NCI-H1092 treated with DMSO at 0.1 percent for 48 hours (cell line): ENCODE data around the gene DLG3.
"Not testable (repeated sequence)": the region's sequence is repeated elsewhere in the genome, so short reads cannot be mapped to it uniquely, and the experiment has no call there.

Experiments
- DNase-seq: peaks from one replicate; lab custom pipeline; 2025; lab: John Stamatoyannopoulos, UW

DLG3 gene

GRCh38 chrX:70444326-70444945 is at the start of gene DLG3:
DLG3 (plus strand) TSS chrX:70444835; CDS start chrX:70445202, 367 bp downstream.
- DNase-seq = peak; percentile 21

DNA sequence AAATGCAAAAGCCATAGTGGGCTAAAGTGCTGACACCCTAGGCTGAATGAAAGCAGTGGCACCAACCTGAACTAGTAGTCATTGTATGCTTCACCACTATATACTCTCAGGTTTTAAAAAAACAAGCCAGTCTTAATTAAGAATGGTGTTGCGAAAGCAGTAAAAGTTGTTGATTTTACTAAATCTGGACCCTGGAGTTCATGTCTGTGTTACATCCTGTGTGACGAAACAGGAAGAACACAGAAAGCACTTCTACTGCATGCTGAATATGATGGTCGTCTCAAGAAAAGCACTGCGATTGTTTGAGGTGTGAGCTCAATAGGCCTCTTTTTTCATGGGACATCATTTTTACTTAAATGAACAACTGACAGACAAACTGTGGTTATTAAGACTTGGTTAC is 45.7 kb upstream of the DLG3 start:
- no peak for DNase-seq

DNA sequence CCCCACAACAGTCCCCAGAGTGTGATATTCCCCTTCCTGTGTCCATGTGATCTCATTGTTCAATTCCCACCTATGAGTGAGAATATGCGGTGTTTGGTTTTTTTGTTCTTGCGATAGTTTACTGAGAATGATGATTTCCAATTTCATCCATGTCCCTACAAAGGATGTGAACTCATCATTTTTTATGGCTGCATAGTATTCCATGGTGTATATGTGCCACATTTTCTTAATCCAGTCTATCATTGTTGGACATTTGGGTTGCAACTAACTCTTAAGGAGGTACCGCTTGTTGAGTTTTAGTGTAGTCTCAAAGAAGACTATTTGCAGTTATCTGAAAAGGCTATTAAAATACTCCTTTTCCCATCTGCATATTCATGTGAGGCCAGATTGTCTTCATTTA is 44.5 kb upstream of the DLG3 start:
- not testable (repeated sequence) for DNase-seq

DNA sequence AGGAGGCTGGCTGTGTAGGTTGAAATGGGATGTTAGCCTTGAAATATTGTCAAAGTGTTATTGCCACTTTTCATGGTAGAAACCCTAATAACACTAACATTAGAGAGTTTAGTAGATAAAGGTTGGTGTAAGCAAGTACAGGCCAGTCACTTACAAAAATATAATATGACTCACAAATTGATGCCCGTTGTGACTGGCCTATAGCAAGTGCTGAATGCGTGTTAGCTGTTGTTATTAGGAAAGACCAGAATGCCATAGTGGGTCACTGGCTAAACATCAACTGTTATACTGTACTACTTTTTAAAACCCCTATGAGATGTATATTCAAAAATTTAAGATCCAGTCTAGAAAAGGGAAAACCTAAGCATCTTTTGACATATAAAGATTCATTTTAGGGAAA is 41.9 kb upstream of the DLG3 start:
- DNase-seq = no peak

DNA sequence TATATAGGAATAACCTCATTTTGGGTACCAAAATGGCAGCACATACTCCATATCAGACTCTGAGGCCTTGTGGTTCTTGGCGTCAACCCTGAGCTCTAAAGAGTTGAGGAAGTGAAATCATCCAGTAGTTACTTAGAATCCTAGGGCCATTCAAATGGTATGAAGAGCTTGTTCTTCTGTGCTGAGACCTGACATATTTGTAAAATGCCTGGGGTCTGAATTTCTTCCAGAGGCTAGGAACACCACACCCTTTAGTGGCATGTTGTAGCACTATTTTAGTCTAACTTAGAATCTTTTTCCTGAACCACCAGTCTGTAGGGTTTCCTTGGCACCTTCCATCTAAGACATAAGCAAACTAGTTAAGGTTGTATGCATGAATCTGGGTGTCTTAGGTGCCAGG is 39.6 kb upstream of the DLG3 start:
- DNase-seq = no peak

DNA sequence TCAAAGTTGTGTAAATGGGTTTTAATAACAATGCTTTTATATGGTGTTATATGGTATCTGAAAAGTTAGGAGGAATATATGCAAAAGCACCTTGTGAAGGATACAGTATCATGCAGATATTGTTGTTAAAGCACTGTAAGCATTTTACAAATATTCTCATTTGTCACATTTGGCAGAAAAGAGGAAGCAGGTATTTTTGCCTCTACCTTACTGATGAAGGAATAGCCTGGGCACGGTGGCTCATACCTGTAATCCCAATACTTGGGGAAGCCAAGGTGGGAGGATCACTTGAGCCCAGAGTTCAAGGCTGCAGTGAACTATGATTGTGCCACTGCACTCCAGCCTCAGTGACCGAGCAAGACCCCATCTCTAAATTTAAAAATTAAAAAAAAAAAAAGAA is 33.7 kb upstream of the DLG3 start:
- no peak for DNase-seq

GRCh38 chrX:70411475-70411874 is 33.2 kb upstream of the DLG3 start:
- DNase-seq = no peak

DNA sequence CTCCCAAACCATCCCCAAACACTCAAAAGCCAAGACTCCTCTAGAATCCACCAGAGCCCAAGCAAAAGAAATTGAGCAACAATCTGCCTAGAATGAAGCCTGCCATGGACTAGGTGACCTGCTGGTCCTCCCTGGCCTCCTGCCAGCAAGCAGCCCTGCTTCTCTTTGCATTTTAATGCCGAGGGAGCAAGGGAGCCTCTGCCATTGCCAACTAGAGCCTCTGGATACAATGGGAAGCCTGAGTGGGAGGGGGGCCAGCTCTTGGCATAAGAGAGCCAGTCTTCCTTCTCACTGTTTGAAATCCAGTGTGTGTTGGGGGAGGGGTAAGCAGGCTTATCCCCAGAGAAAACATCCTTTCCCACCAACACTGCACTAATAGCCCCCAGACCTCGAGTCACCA is 23.0 kb upstream of the DLG3 start:
- peak; percentile 19 for DNase-seq

DNA sequence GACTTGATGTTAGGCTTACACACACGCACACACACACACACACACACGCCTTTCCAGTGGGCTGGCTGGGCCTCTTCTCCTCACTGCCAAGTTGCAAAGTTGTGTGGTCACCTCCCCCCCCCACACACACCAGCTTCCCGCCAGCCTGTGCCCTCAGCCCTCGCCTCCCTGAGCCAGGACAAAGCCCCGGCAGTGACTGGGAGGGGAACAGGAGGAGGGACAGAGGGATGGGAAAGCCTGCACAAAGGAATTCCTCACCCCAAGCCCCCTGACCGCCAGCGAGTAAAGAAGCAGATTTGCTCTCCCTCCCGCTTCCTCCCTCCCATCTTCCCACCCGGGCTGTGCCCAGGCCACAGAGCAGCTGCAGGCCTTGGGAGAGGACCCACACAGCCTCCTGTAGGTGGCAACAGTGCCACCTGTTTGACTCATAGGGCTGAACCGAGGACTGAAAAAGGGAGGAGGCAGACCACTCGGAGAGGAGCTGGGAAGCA is 21.7 kb upstream of the DLG3 start, which contains the start of gene GDPD2:
Gene GDPD2, plus strand, starts transcription at position 464 of the 491 bp plus-strand sequence. CDS start 1,671 bp downstream, outside the sequence.
- DNase-seq = peak; percentile 26

DNA sequence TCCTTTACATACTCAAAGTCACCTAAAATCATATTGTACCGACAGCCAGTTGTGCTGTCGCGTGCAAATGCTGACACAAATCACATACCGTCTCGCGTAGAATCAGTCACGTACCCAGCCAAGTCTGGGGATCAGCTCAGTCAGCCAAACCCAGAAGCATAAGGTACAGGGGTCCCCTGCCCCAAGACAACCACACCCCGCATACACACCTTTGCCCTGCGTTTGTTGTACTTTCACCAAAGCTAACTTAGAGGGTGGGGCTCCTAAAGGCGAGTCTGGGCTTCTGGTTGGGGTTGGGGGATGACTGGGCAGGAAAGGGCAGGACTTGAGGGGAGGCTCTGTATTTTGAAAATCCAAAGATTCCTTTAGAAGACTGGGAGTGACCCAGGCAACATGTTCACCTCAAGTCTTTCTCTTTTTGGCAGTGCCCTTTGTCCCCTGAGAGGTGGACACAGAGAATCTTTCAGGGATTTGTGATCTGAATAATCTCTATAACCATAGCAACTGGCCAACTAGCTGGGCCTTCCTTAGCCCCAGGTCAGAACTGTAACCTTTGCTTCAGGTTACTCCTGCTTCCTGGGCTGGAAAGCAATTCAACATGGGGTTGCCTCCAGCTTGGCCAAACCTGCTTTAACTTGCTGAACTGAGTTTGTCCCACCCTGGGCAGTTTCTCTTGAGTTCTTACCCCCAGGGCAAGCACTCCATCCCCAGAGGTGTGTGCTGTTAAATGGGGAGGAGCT is 20.5 kb upstream of the DLG3 start:
- no peak for DNase-seq

DNA sequence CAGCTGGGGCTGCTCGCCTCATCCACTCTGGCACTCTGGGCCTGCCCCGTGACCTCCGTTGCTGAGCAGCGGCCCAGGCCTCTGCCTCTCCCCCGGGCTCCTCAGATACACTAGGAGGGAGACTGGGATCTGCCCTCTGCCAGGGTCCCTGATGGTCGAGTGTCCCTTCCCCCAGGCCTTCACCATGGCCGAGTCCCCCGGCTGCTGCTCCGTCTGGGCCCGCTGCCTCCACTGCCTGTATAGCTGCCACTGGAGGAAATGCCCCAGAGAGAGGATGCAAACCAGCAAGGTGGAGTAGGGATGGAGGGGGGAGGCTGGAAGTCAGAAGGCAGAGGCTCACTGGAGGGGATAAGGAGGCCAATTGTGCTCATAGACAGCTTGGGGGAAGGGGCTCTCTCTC is 19.8 kb upstream of the DLG3 start:
- DNase-seq = no peak

GRCh38 chrX:70426286-70427278 is 18.1 kb upstream of the DLG3 start:
- DNase-seq = no peak

- no peak for DNase-seq
Measured at GRCh38 chrX:70427365-70427764, 17.3 kb upstream of the DLG3 start.

DNA sequence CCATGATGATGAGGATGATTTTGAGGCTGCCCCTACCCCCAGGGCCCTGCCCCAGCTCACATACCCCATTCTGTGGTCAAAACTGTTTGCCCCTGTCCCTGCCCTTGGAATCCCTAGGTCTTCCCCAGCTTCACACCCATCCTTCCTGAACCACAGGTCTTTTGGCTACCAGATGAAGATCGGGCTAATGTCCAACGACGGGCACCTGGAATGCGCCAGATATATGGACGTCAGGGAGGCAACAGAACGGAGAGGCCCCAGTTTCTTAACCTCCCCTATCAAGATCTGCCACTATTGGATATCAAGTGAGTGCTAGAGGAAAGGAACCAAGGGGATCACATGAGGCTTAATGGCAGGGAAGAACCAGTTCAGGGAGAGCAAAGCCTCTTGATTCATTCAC is 14.9 kb upstream of the DLG3 start:
- DNase-seq = no peak

DNA sequence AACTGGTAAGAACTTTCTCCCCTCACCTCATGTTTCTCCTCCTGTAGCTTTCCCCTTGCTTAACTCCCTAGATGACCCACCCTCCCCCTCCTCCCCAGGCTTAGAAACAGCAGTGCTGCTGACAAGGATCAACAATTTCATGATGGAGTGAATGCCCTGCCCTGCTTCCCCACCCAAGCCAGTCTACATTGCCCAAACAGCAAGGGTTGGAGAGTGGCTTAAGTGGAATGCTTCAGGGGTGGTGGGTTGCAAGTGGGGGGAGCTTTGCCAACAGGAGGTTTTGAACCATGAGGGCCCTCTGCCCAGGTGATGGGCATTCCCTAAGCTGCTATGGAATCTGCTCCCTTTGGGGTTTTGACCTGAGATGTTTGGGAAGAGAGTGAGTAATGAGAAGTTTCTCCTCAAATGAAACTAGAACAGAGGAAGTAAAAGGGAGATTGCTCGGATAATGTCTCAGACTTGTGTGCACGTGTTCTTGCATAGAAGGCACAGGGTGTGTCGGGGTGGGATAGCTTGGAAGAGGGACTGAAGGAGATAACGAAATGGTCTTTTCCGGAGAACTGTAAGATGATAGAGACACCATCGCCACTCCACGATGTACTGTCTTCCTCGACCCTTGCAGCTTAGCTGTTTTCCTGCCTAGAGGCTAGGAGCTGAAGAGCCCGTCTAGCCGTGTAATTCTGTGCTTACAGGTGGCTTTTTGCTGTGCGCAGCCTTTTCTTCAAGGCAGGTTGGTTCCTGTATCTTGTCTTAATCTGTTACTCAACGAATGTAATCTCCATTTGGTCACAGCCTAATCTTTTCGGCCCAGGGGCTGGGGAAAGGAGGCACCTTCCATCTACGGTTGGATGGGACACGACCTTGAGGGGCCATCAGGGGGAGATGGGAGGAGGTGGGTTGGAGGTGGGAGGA is 11.4 kb upstream of the DLG3 start:
- no peak for DNase-seq

DNA sequence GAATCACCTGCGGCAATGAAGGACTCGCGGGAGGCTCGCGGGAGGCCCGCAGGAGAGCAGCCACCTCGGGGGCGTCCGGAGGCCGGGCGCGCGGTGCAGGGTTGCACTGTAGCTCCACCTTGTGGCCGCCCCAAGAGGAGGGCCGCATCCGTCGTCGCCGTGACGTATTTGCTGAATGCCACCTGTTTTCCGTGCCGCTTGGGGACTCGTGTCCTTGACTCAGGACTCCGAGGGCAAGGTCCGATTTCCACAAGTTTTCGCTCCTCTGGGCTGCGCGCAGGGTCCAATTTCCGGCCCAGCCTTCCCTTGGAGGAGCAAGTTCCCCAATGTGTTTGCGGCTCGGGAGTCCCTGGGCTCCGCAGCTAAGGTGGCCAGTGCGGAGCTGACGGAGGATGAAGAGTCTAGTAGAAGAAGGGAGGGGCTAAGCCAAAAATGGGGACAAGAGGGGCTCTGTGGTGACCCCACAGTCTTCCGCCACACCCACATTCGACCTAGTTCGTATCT is 10.7 kb upstream of the DLG3 start:
- DNase-seq = peak; percentile 48

DNA sequence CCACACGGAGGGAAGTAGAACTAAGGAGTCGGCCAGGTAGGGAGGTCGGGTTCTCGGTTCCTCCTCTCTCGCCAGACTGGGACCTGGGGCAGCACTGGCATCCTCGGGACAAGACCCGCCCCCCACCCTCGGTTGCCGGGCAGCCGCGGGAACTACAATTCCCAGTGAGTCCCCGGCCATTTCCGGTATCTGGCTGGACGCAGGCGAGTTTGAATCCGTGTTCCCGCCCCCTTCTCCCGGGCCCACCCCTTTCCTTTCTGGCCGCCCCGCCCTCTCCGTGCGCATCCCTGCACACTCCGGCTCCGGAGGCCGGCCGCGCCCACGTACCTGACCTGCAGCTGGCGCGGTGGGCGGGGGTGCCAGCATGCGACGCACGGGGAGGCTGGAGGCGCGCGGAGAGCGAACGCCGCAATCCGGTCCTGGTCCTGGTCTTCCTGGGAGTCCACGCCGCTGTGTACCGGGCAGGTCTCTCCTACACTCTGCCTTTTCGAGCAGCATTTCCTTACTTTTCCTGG is 10.2 kb upstream of the DLG3 start:
- peak; percentile 79 for DNase-seq

GRCh38 chrX:70434914-70435586 is 9.6 kb upstream of the DLG3 start:
- no peak for DNase-seq

- DNase-seq = no peak
Measured at GRCh38 chrX:70436343-70436742, 8.3 kb upstream of the DLG3 start.

- no peak for DNase-seq
Measured at GRCh38 chrX:70437011-70437410, 7.6 kb upstream of the DLG3 start.
